ENCODE results near the gene LDB2. TPM values are rescaled to one million over a fixed set of nuclear protein-coding genes. Genes with fewer than 3 reads are reported as not detected.

LDB2 gene
- total RNA-seq = not detected in 2 replicates

DNA sequence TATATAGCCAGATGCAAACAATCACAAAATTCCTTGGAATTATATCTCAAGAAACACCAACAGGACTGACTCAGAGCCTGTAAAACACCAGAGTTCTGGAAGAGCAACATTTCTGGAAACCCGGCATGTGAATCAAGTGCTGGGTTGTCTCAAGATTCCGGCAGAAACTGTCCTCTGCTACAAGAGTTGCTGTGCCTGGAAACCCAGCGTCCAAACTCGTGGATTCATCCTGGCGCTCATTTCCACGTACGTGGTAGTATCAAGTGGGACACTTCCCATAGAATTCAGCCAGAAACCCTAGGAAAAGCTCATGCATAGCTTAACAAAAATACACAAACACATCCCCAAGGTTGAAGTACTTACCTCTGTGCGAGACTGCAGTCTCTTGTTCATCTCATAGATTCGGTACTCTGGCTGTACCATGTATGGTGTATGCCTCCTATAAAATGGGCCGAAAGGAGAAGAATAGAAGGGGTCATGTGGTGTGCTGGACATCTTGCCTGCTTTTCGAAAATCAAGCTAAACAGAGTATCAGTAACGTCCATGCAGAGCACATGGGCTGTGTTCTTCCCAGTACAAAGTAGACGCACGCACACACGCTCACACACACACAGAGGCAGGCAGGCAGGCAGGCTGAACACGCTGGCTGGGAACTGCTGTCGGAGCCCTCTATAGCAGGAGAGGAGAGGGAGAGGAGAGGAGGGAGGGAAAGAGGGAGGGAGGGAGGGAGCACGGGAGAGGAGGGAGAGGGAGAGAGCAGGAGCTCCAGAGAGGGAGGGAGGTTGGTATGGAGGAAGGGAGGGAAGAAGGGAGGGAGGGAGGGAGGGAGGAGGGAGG is at the start of gene LDB2:
Gene LDB2 (minus strand): TSS at position 655 of the 837 bp plus-strand sequence.

All from nasal cavity respiratory epithelium epithelial cell of viscerocranial mucosa (primary cell).